UCSD-AML1 (cell line): ENCODE measurements around the gene CFTR.

ENCODE experiments used
- DNase-seq: peaks from one replicate; lab custom pipeline; 2025; ENCODE audit not compliant: unreplicated experiment; lab: John Stamatoyannopoulos, UW

The CFTR gene

GRCh38 chr7:117645481-117646165, 165.8 kb downstream of the CFTR start:
- no peak for DNase-seq

DNA sequence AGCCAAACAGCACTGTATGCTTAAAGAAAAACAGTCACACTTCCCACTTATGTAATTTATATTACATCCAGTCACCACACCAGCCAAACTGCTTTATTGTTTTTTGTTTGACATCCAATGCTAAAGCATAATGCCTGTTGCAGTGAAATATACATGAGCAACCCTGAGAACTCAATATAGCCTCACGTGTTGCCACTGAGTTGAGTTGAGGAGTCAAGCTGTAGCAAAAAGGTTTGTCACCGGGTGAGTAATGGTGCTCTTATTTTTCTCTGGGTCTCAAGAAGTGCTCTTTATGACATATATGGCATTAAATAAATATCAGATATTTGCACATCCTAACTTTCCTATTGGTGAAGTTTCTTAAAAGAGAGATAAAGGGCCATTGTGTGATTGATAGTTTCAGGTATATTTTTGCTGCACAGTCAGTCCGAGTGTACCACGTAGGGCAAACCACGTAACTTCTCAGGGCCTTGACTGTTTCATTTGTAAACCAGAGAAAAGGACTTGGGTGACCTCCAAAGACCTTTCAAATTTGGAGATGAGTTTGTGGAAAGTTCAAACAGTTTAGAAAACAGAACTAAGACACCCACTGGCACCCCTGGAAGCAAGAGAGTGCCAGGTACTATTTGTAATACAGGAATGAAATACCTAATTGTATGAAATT, 168.5 kb downstream of the CFTR start:
- DNase-seq = no peak

- DNase-seq = no peak
Observed at GRCh38 chr7:117652943-117653680, 173.3 kb downstream of the CFTR start.

- no peak for DNase-seq
Observed at GRCh38 chr7:117654780-117655179, 175.0 kb downstream of the CFTR start.

DNA sequence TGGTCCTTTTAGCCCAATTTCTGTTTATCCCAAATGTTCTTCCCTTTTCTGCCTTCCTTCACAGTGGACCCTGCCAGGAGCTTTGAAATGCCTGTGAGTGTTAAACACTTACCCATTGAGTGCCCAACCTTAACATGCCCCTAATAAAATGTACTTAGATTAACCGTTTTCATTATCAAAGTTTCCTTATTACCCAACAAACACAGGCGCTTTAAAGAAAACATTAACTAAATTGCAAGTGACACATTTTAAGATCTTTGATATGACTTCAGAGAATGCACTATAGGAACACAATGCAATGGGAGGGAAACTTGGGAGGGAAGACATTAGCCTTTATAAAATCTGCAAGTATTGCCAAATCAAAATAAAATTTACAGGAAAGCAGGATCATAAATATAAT, 177.0 kb downstream of the CFTR start:
- no peak for DNase-seq

- no peak for DNase-seq
Observed at GRCh38 chr7:117659531-117660011, 179.7 kb downstream of the CFTR start.

DNA sequence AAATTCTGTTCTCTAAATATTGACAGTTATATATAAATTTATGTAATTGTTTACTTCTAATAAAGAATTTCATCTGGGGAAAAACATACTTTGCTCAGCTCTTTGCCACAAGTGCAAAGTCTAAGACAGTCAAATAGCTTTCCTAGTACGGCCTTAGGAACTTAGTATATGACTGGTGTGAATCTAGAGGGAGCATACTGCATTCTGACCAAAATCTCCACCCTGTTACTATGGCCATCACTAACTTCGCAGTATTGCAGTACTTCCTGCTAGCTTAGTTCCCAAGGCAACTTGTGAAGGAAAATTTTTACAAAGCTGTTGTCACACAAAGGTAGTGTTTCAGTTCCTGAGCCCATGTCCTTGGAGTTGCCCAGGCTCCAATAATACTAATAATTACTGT, 181.5 kb downstream of the CFTR start:
- DNase-seq = no peak

DNA sequence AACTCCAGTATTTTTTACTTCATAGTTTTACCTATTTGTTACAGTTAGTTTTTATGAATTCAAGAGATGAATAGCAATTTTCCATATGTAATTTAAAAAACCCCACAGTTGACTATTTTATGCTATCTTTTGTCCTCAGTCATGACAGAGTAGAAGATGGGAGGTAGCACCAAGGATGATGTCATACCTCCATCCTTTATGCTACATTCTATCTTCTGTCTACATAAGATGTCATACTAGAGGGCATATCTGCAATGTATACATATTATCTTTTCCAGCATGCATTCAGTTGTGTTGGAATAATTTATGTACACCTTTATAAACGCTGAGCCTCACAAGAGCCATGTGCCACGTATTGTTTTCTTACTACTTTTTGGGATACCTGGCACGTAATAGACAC, 184.2 kb downstream of the CFTR start:
- no peak for DNase-seq

- no peak for DNase-seq
Observed at GRCh38 chr7:117665368-117665767, 185.5 kb downstream of the CFTR start.

GRCh38 chr7:117666031-117666430, 186.2 kb downstream of the CFTR start:
- no peak for DNase-seq

GRCh38 chr7:117666689-117667088, 186.9 kb downstream of the CFTR start:
- DNase-seq = no peak

DNA sequence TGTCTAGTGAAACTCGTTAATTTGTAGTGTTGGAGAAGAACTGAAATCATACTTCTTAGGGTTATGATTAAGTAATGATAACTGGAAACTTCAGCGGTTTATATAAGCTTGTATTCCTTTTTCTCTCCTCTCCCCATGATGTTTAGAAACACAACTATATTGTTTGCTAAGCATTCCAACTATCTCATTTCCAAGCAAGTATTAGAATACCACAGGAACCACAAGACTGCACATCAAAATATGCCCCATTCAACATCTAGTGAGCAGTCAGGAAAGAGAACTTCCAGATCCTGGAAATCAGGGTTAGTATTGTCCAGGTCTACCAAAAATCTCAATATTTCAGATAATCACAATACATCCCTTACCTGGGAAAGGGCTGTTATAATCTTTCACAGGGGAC, 187.6 kb downstream of the CFTR start:
- no peak for DNase-seq

DNA sequence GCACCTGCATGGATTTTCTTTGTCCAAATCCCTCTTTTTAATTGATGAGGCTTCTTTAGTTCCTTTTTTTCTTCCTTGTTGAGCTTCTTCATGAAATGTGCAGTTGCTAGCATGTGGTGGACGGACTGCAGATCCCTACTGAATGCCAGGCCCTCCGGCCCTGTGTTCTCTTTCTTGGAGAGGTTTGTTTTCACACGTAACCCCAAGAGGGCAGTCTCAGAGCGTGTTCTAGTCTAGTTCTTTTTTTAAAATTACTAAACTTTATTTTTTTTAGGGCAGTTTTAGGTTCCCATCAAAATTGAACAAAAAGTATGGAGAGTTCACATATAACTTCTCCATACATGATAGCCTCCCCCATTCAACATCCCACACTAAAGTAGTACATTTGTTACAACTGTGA, 190.0 kb downstream of the CFTR start:
- no peak for DNase-seq

DNA sequence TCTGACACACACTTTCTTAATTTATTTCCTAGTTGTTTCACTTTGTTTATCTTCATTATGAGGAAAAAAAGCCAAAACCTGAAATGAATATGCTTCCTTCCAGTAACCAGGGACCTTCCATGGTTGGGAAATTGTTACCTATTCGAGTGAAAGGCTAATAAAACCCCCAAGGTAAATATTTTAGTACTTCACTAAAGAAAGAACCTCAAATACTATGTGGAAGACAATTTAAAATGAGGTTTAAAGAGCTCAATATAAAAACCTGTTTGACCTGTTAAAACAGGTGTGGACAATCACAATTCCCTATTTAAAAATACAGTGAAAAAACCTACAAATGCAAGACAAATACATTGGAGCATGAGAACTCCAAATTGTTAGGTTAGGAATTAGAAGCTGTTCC, 192.6 kb downstream of the CFTR start:
- DNase-seq = no peak

- no peak for DNase-seq
Observed at GRCh38 chr7:117673367-117673766, 193.5 kb downstream of the CFTR start.

DNA sequence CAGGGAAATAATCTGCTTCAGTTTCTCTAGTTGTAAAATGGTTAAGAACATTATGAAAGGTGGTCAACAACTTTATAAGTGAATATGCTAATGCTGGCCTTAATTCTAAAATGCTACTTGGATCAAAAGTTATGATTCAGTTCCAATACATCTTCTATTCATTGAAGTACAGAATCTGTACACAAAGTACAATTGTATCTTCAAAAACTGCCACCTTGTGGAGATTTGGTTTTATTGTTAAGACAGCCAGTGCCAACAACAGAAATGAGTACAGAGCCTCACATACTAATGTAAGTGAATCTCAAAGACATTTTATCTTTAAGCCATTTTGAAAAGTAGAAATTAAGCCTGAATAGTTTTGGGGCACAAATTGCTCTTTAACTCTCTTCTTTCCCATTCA, 194.0 kb downstream of the CFTR start:
- DNase-seq = no peak

DNA sequence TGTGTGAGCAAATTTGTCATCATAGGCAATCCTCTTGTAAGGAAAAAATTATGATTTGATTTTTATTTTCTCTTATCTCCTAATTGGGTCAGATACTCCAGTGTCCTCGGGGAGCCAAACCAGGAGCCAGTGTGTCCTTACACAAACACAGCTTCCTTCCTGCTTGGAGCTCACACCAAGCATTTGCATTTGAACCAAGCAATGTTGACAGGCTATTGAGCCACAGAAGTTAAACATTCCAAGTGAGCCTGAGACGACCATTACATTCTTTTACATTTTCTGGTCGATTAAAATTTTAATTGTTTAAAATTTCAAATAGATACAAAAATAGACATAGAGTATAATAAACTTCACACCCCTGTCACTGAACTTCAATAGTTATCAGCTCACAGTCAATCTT, 194.8 kb downstream of the CFTR start:
- DNase-seq = no peak

- no peak for DNase-seq
Observed at GRCh38 chr7:117675497-117676435, 195.9 kb downstream of the CFTR start.

- DNase-seq = no peak
Observed at GRCh38 chr7:117679120-117679519, 199.3 kb downstream of the CFTR start.

GRCh38 chr7:117682681-117683385, 203.0 kb downstream of the CFTR start:
- no peak for DNase-seq
